GM23338 (cell line): ENCODE results near the gene HORMAD2. TPM values are rescaled to one million over a fixed set of nuclear protein-coding genes. Genes with fewer than 3 reads are reported as not detected.

Experiments
- ATAC-seq: fragments of 200-7000 bp; cut with Tn5 transposase; 3 replicates; pipeline ENCODE4 v1.9.1; 2020
- DNase-seq: peaks from one replicate; pipeline ENCODE4 v3.0.0-alpha.2; 2015; ENCODE audit warnings: low spot score
- H2AFZ ChIP-seq: fragments of 200-600 bp; sonication (generic); 2 replicates; pipeline ENCODE4 v1.8.0; 2016; ENCODE audit warnings: antibody characterized with exemption, mild to moderate bottlenecking, moderate library complexity
- H3F3A ChIP-seq: fragments of 200-600 bp; sonication (generic); replicated peaks from 2 replicates; pipeline ENCODE4 v1.8.0; 2017; ENCODE audit warnings: antibody characterized with exemption, mixed run types, low read depth
- H3K27ac ChIP-seq: fragments of 200-600 bp; sonication (generic); 2 replicates; pipeline ENCODE4 v1.6.1; 2016; ENCODE audit warnings: low read depth
- H3K27me3 ChIP-seq: fragments of 200-600 bp; sonication (generic); 2 replicates; pipeline ENCODE4 v1.8.0; 2016; ENCODE audit warnings: mild to moderate bottlenecking, mixed run types, moderate library complexity; ENCODE audit not compliant: insufficient read depth
- H3K36me3 ChIP-seq: fragments of 200-600 bp; sonication (generic); 2 replicates; pipeline ENCODE4 v1.8.0; 2016; ENCODE audit warnings: mild to moderate bottlenecking; ENCODE audit not compliant: insufficient read depth
- H3K4me1 ChIP-seq: fragments of 200-600 bp; sonication (generic); 2 replicates; pipeline ENCODE4 v1.8.0; 2016; ENCODE audit warnings: mild to moderate bottlenecking, moderate library complexity; ENCODE audit not compliant: insufficient read depth
- H3K4me2 ChIP-seq: fragments of 200-600 bp; sonication (generic); 2 replicates; pipeline ENCODE4 v1.7.1; 2017; ENCODE audit warnings: mixed run types
- H3K4me3 ChIP-seq: fragments of 200-600 bp; sonication (generic); 2 replicates; pipeline ENCODE4 v1.6.1; 2016; ENCODE audit warnings: mixed run types
- H3K79me2 ChIP-seq: fragments of 200-600 bp; sonication (generic); replicated peaks from 2 replicates; pipeline ENCODE4 v1.8.0; 2017; ENCODE audit warnings: mild to moderate bottlenecking; ENCODE audit not compliant: insufficient read depth
- H3K9me2 ChIP-seq: fragments of 200-600 bp; sonication (generic); 2 replicates; pipeline ENCODE4 v1.8.0; 2017; ENCODE audit not compliant: insufficient read depth
- H4K20me1 ChIP-seq: fragments of 200-600 bp; sonication (generic); replicated peaks from 2 replicates; pipeline ENCODE4 v1.8.0; 2017; ENCODE audit warnings: mild to moderate bottlenecking; ENCODE audit not compliant: insufficient read depth
- H3K27ac Mint-ChIP-seq: 2 replicates; pipeline ENCODE4 v1.8.0; 2020; ENCODE audit warnings: inconsistent platforms, mild to moderate bottlenecking, moderate library complexity, mixed read lengths
- H3K27me3 Mint-ChIP-seq: 3 replicates; pipeline ENCODE4 v1.8.0; 2022; ENCODE audit warnings: low read depth, mild to moderate bottlenecking, moderate library complexity, mixed read lengths, inconsistent platforms; ENCODE audit not compliant: insufficient read depth, poor library complexity
- H3K36me3 Mint-ChIP-seq: 3 replicates; pipeline ENCODE4 v1.8.0; 2021; ENCODE audit warnings: low read depth, mild to moderate bottlenecking, inconsistent platforms, moderate library complexity, mixed read lengths
- H3K4me1 Mint-ChIP-seq: 3 replicates; pipeline ENCODE4 v1.8.0; 2020; ENCODE audit warnings: mild to moderate bottlenecking, inconsistent platforms, mixed read lengths
- H3K4me3 Mint-ChIP-seq: 3 replicates; pipeline ENCODE4 v1.8.0; 2021; ENCODE audit warnings: moderate library complexity, mild to moderate bottlenecking, inconsistent platforms, mixed read lengths
- H3K9me3 Mint-ChIP-seq: 3 replicates; pipeline ENCODE4 v1.8.0; 2020; ENCODE audit warnings: moderate library complexity, mild to moderate bottlenecking, inconsistent platforms, mixed read lengths
- EZH2 ChIP-seq: fragments of 200-600 bp; sonication (generic); IDR thresholded peaks from one replicate; pipeline ENCODE4 v1.8.0; 2017; ENCODE audit warnings: antibody characterized with exemption, mild to moderate bottlenecking, low read depth; ENCODE audit not compliant: unreplicated experiment
- EZH2phosphoT487 ChIP-seq: fragments of 200-600 bp; sonication (generic); IDR thresholded peaks from one replicate; pipeline ENCODE4 v1.8.1; 2018; ENCODE audit warnings: antibody characterized with exemption; ENCODE audit not compliant: unreplicated experiment
- JUNB ChIP-seq: IDR thresholded peaks from one replicate; pipeline ENCODE4 v1.6.1; 2016; ENCODE audit warnings: antibody characterized with exemption; ENCODE audit not compliant: unreplicated experiment
- POLR2AphosphoS5 ChIP-seq: IDR thresholded peaks from 2 replicates; pipeline ENCODE4 v1.6.1; 2016; ENCODE audit warnings: antibody characterized with exemption, low read depth
- STAT1 ChIP-seq: IDR thresholded peaks from one replicate; pipeline ENCODE4 v1.6.1; 2016; ENCODE audit warnings: antibody characterized with exemption; ENCODE audit not compliant: unreplicated experiment
- ZNF114 ChIP-seq: fragments of 250-450 bp; sonication (Bioruptor Pico); IDR thresholded peaks from 2 replicates; pipeline ENCODE4 v1.5.0; 2020; ENCODE audit warnings: mild to moderate bottlenecking, moderate library complexity
- ZNF331 ChIP-seq: fragments of 250-450 bp; sonication (Bioruptor Pico); IDR thresholded peaks from 2 replicates; pipeline ENCODE4 v1.5.0; 2020; ENCODE audit warnings: low read depth, mild to moderate bottlenecking, moderate library complexity
- polyA plus RNA-seq: library from polyadenylated mRNA; unstranded; fragments of >200 nt; fragmentation: Nextera tagmentation; extraction: Ambion mirVana; gene quantifications from 2 replicates; pipeline ENCODE4 v1.2.1, GENCODE V29; 2016
- total RNA-seq: library from RNA; depleted of rRNA; stranded (reverse); fragments of >200 nt; shearing (Covaris generic); gene quantifications from 2 replicates; pipeline ENCODE4 v1.2.3, GENCODE V29; 2014
- TF ChIP-seq, protein P1 (sequence below), 2 experiments: fragments of 200-600 bp in 1 of 2; sonication (generic) in 1 of 2; conservative IDR thresholded peaks; 2 replicates each; pipeline versions ENCODE4 v1.5.1 to v1.6.1; 2016 to 2017; ENCODE audit warnings: antibody characterized with exemption in 2 of 2, low read depth in 2 of 2, mild to moderate bottlenecking in 2 of 2, moderate library complexity in 1 of 2

HORMAD2 gene
- total and polyA plus RNA-seq, 2 experiments from 2014 or later, result 0.40 TPM; not detected in 1

- Histone ChIP-seq H3K4me3 (no peak overlapping the region), H3K4me1 (0 out of 2 replicates have a peak, but pooled peaks cover 3% of the 10 kb centered on the region), H3F3A (no peaks in the 10 kb centered on the region), H3K27ac (no peak overlapping the region), H2AFZ (no peak overlapping the region), H3K27me3 (no peaks in the 10 kb centered on the region), H3K36me3 (no peaks in the 10 kb centered on the region), H3K79me2 (no peaks in the 10 kb centered on the region), H3K9me2 (peaks cover 2% of the 10 kb centered on the region; the same call in 1 of the 2 replicates), H4K20me1 (no peaks in the 10 kb centered on the region), H3K4me2 (no peak overlapping the region)
- peaks cover 2% of the 10 kb centered on the region for H3K27me3 Mint-ChIP-seq
- H3K4me1 Mint-ChIP-seq, result peaks cover 10% of the 10 kb centered on the region; the same call in 2 of the 3 replicates
- DNase-seq, result no peak
- H3K27ac Mint-ChIP-seq, result no peak overlapping the region
- TF ChIP-seq EZH2, result no peak
- TF ChIP-seq, protein P1, sequence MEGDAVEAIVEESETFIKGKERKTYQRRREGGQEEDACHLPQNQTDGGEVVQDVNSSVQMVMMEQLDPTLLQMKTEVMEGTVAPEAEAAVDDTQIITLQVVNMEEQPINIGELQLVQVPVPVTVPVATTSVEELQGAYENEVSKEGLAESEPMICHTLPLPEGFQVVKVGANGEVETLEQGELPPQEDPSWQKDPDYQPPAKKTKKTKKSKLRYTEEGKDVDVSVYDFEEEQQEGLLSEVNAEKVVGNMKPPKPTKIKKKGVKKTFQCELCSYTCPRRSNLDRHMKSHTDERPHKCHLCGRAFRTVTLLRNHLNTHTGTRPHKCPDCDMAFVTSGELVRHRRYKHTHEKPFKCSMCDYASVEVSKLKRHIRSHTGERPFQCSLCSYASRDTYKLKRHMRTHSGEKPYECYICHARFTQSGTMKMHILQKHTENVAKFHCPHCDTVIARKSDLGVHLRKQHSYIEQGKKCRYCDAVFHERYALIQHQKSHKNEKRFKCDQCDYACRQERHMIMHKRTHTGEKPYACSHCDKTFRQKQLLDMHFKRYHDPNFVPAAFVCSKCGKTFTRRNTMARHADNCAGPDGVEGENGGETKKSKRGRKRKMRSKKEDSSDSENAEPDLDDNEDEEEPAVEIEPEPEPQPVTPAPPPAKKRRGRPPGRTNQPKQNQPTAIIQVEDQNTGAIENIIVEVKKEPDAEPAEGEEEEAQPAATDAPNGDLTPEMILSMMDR (conservative IDR thresholded peaks at IDR 0.05; ENCODE audit: low read depth in 2 of 2), result no peak
- ATAC-seq, result peak; percentile 58; the same call in 2 of the 3 replicates
- no peaks in the 10 kb centered on the region for H3K36me3 Mint-ChIP-seq
- H3K4me3 Mint-ChIP-seq, result no peak overlapping the region
- H3K9me3 Mint-ChIP-seq, result no peaks in the 10 kb centered on the region
Observed at GRCh38 chr22:30178181-30179126, 98.2 kb downstream of the HORMAD2 start.

DNA sequence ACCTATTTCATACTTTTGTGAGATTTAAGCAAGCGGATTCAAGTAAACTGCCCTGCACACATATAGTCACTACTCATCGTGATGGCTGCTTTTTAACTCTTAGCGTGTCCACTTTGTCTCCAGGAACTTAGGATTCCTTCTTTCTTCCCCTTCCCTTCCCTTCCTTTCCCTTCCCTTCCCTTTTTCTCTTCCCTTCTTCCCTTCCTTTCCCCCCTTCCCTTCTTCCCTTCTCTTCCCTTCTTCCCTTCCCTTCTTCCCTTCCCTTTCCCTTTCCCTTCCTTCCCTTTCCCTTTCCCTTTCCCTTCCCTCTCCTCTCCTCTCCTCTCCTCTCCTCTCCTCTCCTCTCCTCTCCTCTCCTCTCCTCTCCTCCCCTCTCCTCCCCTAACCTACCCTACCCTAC is 100.4 kb downstream of the HORMAD2 start:
- DNase-seq (no peak), ATAC-seq (no peak)
- Histone ChIP-seq H3F3A (no peaks in the 10 kb centered on the region), H3K9me2 (no peaks in the 10 kb centered on the region), H3K27ac (no peak overlapping the region), H2AFZ (no peak overlapping the region), H3K36me3 (no peaks in the 10 kb centered on the region), H3K79me2 (no peaks in the 10 kb centered on the region), H3K4me3 (no peak overlapping the region), H3K4me2 (no peak overlapping the region), H3K4me1 (peaks cover 22% of the 10 kb centered on the region), H4K20me1 (no peaks in the 10 kb centered on the region), H3K27me3 (no peaks in the 10 kb centered on the region)
- no peaks in the 10 kb centered on the region for H3K9me3 Mint-ChIP-seq
- no peak overlapping the region for H3K27ac Mint-ChIP-seq
- H3K36me3 Mint-ChIP-seq, result no peaks in the 10 kb centered on the region
- H3K27me3 Mint-ChIP-seq, result peaks cover 2% of the 10 kb centered on the region
- H3K4me1 Mint-ChIP-seq, result peaks cover 20% of the 10 kb centered on the region
- no peak overlapping the region for H3K4me3 Mint-ChIP-seq
- no peak for TF ChIP-seq ZNF114
- TF ChIP-seq POLR2AphosphoS5, result no peak
- TF ChIP-seq EZH2phosphoT487, result no peak
- TF ChIP-seq ZNF331, result no peak
- no peak for TF ChIP-seq STAT1
- no peak for TF ChIP-seq JUNB
